Gastrocnemius medialis (tissue), 4 donors: ENCODE measurements around the gene BDNF. TPM values are rescaled to one million over a fixed set of nuclear protein-coding genes. Genes with fewer than 3 reads are reported as not detected.

Experiments
- ATAC-seq, 2 donors: fragments of 150-250 bp; one replicate each; pipeline ENCODE4 v1.9.1; 2016
- DNase-seq, 2 donors: peaks; one replicate each; pipeline ENCODE4 v3.0.0-alpha.2; 2019
- H3K27ac ChIP-seq, 4 donors: fragments of 200-600 bp; sonication (generic); 1 replicate in 1 of 4; 2 replicates in 3 of 4; pipeline ENCODE4 v1.5.1; 2016 to 2018; ENCODE audit warnings: mild to moderate bottlenecking in 2 of 4, moderate library complexity in 1 of 4
- H3K27me3 ChIP-seq, 3 donors: fragments of 200-600 bp; sonication (generic) in 2 of 3; 1 replicate in 1 of 3; 2 replicates in 2 of 3; pipeline versions ENCODE4 v1.5.1 to v1.6.0; 2016 to 2019; ENCODE audit warnings: mild to moderate bottlenecking in 1 of 3, moderate library complexity in 1 of 3
- H3K36me3 ChIP-seq, 2 donors: fragments of 200-600 bp; sonication (generic) in 1 of 2; one replicate each; pipeline ENCODE4 v1.5.1; 2017 to 2018
- H3K4me1 ChIP-seq, 2 donors: fragments of 200-600 bp; sonication (generic) in 1 of 2; one replicate each; pipeline ENCODE4 v1.5.1; 2016 to 2017; ENCODE audit warnings: mild to moderate bottlenecking in 2 of 2
- H3K4me3 ChIP-seq, 4 donors: fragments of 200-600 bp; sonication (generic) in 3 of 4; 1 replicate in 1 of 4; 2 replicates in 3 of 4; pipeline ENCODE4 v1.5.1; 2016 to 2019; ENCODE audit warnings: mild to moderate bottlenecking in 2 of 4
- H3K9me3 ChIP-seq, 3 donors: fragments of 200-600 bp; sonication (generic) in 2 of 3; 1 replicate in 1 of 3; 2 replicates in 2 of 3; pipeline ENCODE4 v1.5.1; 2016 to 2019
- CTCF ChIP-seq, 5 experiments: fragments of 450-650 bp in 3 of 5; fragments of 200-600 bp in 2 of 5; sonication (generic) in 2 of 5; IDR thresholded peaks in 4 of 5; conservative IDR thresholded peaks in 1 of 5; 1 replicate in 4 of 5; 2 replicates in 1 of 5; pipeline ENCODE4 v1.5.1; 2016 to 2019; ENCODE audit warnings: antibody characterized with exemption in 5 of 5, mild to moderate bottlenecking in 3 of 5, moderate library complexity in 3 of 5
- POLR2A ChIP-seq, 2 donors: fragments of 450-650 bp; IDR thresholded peaks; one replicate each; pipeline ENCODE4 v1.6.1; 2017; ENCODE audit warnings: antibody characterized with exemption in 2 of 2, mild to moderate bottlenecking in 2 of 2, moderate library complexity in 2 of 2
- in situ Hi-C, 4 donors: fragments of 200-750 bp; cut with MboI; loops; one replicate each; pipeline versions ENCODE4 v1.15.0 to v1.8.0; 2017; ENCODE audit warnings: low sequenced_read_pairs in 4 of 4
- intact Hi-C: fragments of 100-400 bp; cut with DNase I; formaldehyde crosslinking; loops from one replicate; pipeline ENCODE4 v1.15.1; 2023; ENCODE audit warnings: low total_unique reads
- total RNA-seq, 4 donors: library from RNA; depleted of rRNA; stranded (reverse); fragments of >200 nt; gene quantifications; one replicate each; pipeline versions ENCODE4 v1.1.0 to v1.2.3, GENCODE V29; 2016

BDNF gene
- total RNA-seq, 4 donors from 2014 or later = 0.09 TPM; not detected in 3

DNA sequence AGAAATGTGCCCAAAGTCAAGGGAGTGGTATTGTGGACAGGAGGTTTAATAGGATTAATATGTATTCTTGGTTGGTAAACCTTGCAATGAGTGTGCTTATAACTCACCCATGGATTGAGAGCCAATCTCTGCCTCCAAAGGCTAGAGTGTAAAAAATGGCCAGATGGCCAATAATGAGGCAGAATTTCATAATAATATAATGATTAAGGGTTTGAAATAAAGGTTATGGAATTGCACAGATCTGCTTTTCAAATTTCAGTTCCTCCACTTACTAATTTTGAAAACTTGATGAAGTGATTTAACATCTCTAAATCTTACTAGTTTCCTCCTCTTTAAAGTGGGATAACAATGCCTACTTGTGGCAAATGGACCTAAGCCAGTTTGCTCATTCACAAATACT is 94.8 kb downstream of the BDNF start:
- in situ Hi-C loops (no loop called here), intact Hi-C loops (no loop called here)
- no peak for TF ChIP-seq CTCF (IDR thresholded peaks at IDR 0.05 in 4 of 5, conservative IDR thresholded peaks at IDR 0.05 in 1 of 5)
- TF ChIP-seq POLR2A (IDR thresholded peaks at IDR 0.05) = no peak

More for the DNA sequence above, 94.8 kb downstream of the BDNF start:
- no peak overlapping the region for H3K4me3 ChIP-seq
- H3K9me3 ChIP-seq = no peaks in the 10 kb centered on the region
- DNase-seq = no peak
- H3K27ac ChIP-seq = no peak overlapping the region
- H3K36me3 ChIP-seq = no peaks in the 10 kb centered on the region
- H3K27me3 ChIP-seq = no peaks in the 10 kb centered on the region
- H3K4me1 ChIP-seq = no peaks in the 10 kb centered on the region
- ATAC-seq = no peak

Other genes starting within 250 kb of the BDNF start
- gene LGR4, start 227.7 kb downstream of the BDNF start, total RNA-seq = 10 to 100 TPM in 3 of 4 donors, 1 to 10 TPM in 1; 5.5 to 37.6 (median 11.8) TPM
- 10 to 100 TPM; 10.6 to 22.8 (median 13.8) TPM for gene LIN7C, start 193.7 kb downstream of the BDNF start, total RNA-seq